HepG2 (cell line): ENCODE results near the gene GPR27. TPM values are rescaled to one million over a fixed set of nuclear protein-coding genes. Genes with fewer than 3 reads are reported as not detected.

Source experiments
- ATAC-seq: fragments of 200-7000 bp; cut with Tn5 transposase; 3 replicates; pipeline ENCODE4 v1.9.1; 2020; ENCODE audit warnings: mild to moderate bottlenecking, moderate library complexity
- BruUV-seq: library from RNA; stranded (reverse); fragments of 400-500 nt; replicated peaks from 2 replicates; lab custom pipeline; 2021; lab: Mats Ljungman, UMichigan
- CTCF ChIA-PET: fragments of 300-600 bp; formaldehyde crosslinking; extraction: SDS; loops from one replicate; lab custom pipeline; 2021; ENCODE audit warnings: low total read pairs, inconsistent platforms, low intra/inter-chr PET ratio; lab: Yijun Ruan, JAX
- POLR2A ChIA-PET: fragments of 350-600 bp; sonication (Branson Sonifier 250); formaldehyde crosslinking; loops from one replicate; lab custom pipeline; 2020; ENCODE audit warnings: antibody characterized with exemption, inconsistent platforms; lab: Yijun Ruan, JAX
- DNase-seq: peaks from one replicate; pipeline ENCODE4 v3.0.0-alpha.2; 2015; ENCODE audit warnings: low spot score
- FAIRE-seq: peaks from 3 replicates; lab custom pipeline; 2011; peaks lifted over from hg19 to GRCh38; lab: Jason Lieb, UNC
- H2AFZ ChIP-seq: one replicate; pipeline ENCODE4 v1.6.1; 2011; ENCODE audit warnings: low read length, inconsistent platforms
- H3K27ac ChIP-seq: fragments of 300-600 bp; 3 replicates; pipeline ENCODE4 v1.8.0; 2011; ENCODE audit warnings: mixed run types, mild to moderate bottlenecking, mixed read lengths, low read length, inconsistent platforms; ENCODE audit not compliant: insufficient read depth; ENCODE audit errors: extremely low read length
- H3K27me3 ChIP-seq, 2 experiments: fragments of 200-600 bp in 1 of 2; 2 replicates in 1 of 2; 3 replicates in 1 of 2; pipeline versions ENCODE4 v1.6.0 to v1.8.0; 2011; ENCODE audit warnings: low read length in 2 of 2, mild to moderate bottlenecking in 2 of 2, moderate library complexity in 2 of 2, inconsistent platforms in 1 of 2; ENCODE audit not compliant: insufficient read depth in 2 of 2, control insufficient read depth in 1 of 2
- H3K36me3 ChIP-seq, 2 experiments: fragments of 200-600 bp in 1 of 2; replicated peaks in 1 of 2; 2 replicates in 1 of 2; 3 replicates in 1 of 2; pipeline versions ENCODE4 v1.5.1 to v1.8.0; 2011; ENCODE audit warnings: low read length in 2 of 2, inconsistent platforms in 1 of 2; ENCODE audit not compliant: insufficient read depth in 2 of 2, control insufficient read depth in 1 of 2
- H3K4me1 ChIP-seq: 2 replicates; pipeline ENCODE4 v1.5.1; 2012; ENCODE audit warnings: low read length, inconsistent platforms; ENCODE audit not compliant: insufficient read depth
- H3K4me2 ChIP-seq: 2 replicates; pipeline ENCODE4 v1.6.0; 2011; ENCODE audit warnings: low read depth, low read length, inconsistent platforms
- H3K4me3 ChIP-seq, 3 experiments: fragments of 200-600 bp in 1 of 3; sonication (generic), shearing (Covaris generic) in 1 of 3; replicated peaks in 1 of 3; 2 replicates each; pipeline ENCODE4 v1.5.1; 2011 to 2016; ENCODE audit warnings: low read length in 3 of 3, inconsistent platforms in 2 of 3, low read depth in 2 of 3, mild to moderate bottlenecking in 2 of 3, control low read depth in 1 of 3, mixed read lengths in 1 of 3; ENCODE audit not compliant: insufficient read depth in 1 of 3
- H3K79me2 ChIP-seq: one replicate; pipeline ENCODE4 v1.6.1; 2011; ENCODE audit warnings: low read length, inconsistent platforms; ENCODE audit not compliant: insufficient read depth
- H3K9ac ChIP-seq: 2 replicates; pipeline ENCODE4 v1.6.0; 2011; ENCODE audit warnings: mild to moderate bottlenecking, low read depth, low read length, inconsistent platforms; ENCODE audit not compliant: insufficient read depth
- H3K9me3 ChIP-seq: 2 replicates; pipeline ENCODE4 v1.5.1; 2012; ENCODE audit warnings: mild to moderate bottlenecking, low read length
- H4K20me1 ChIP-seq: 2 replicates; pipeline ENCODE4 v1.6.0; 2011; ENCODE audit warnings: inconsistent platforms, mild to moderate bottlenecking, low read length, moderate library complexity; ENCODE audit not compliant: insufficient read depth
- CENPT ChIP-seq: sonication (generic); formaldehyde crosslinking; IDR thresholded peaks from 2 replicates; pipeline ENCODE4 v1.8.0; 2022; ENCODE audit warnings: low read depth, mild to moderate bottlenecking, moderate library complexity, missing genetic modification reagents
- NR3C1 ChIP-seq: sonication (generic); formaldehyde crosslinking; IDR thresholded peaks from 2 replicates; pipeline ENCODE4 v1.4.0; 2020; ENCODE audit warnings: missing genetic modification reagents
- RBM39 ChIP-seq: fragments of 200-400 bp; formaldehyde crosslinking; IDR thresholded peaks from one replicate; pipeline ENCODE4 v1.6.1; 2018; ENCODE audit warnings: antibody characterized with exemption, mild to moderate bottlenecking, low read depth, low read length; ENCODE audit not compliant: poor library complexity, severe bottlenecking
- SAP130 ChIP-seq: IDR thresholded peaks from 2 replicates; pipeline ENCODE4 v1.6.1; 2016; ENCODE audit warnings: low read depth
- SP1 ChIP-seq, 2 experiments: fragments of 450-650 bp in 1 of 2; sonication (generic) in 1 of 2; formaldehyde crosslinking in 1 of 2; IDR thresholded peaks; 2 replicates each; pipeline versions ENCODE4 v1.4.0 to v1.6.1; 2016 to 2020; ENCODE audit warnings: missing genetic modification reagents in 1 of 2
- TAF1 ChIP-seq: sonication (generic); formaldehyde crosslinking; IDR thresholded peaks from 2 replicates; pipeline ENCODE4 v1.4.0; 2020; ENCODE audit warnings: missing genetic modification reagents
- TRIM24 ChIP-seq: sonication (generic); formaldehyde crosslinking; IDR thresholded peaks from 2 replicates; pipeline ENCODE4 v1.8.0; 2022; ENCODE audit warnings: mild to moderate bottlenecking, missing genetic modification reagents
- ZNF501 ChIP-seq: sonication (generic); formaldehyde crosslinking; IDR thresholded peaks from 2 replicates; pipeline ENCODE4 v1.5.1; 2020; ENCODE audit warnings: mild to moderate bottlenecking, moderate library complexity, missing genetic modification reagents
- ZNF841 ChIP-seq: sonication (generic); formaldehyde crosslinking; IDR thresholded peaks from 2 replicates; pipeline ENCODE4 v1.8.1; 2023; ENCODE audit warnings: missing genetic modification reagents, borderline replicate concordance
- WGBS: methylation state at CpG from one replicate; pipeline ENCODE4 v1.1.6; 2017; ENCODE audit warnings: low lambda C conversion rate; 5-methylcytosine and 5-hydroxymethylcytosine counted together
- in situ Hi-C: cut with HindIII; loops from 2 replicates; pipeline ENCODE4 v1.10.0; 2017; ENCODE audit warnings: low pct_unique_long_range_greater_than_20kb; ENCODE audit not compliant: extremely low pct_ligation_motif_present
- intact Hi-C: fragments of 100-400 bp; cut with micrococcal nuclease; formaldehyde crosslinking; loops from one replicate; pipeline ENCODE4 v1.10.0; 2022; ENCODE audit not compliant: unreplicated experiment
- polyA plus RNA-seq, 8 experiments: library from polyadenylated mRNA; depleted of rRNA in 3 of 8; stranded (reverse) in 7 of 8; unstranded in 1 of 8; fragments of >200 nt; fragmentation: Illumina TruSeq in 4 of 8; extraction: Trizol in 4 of 8; gene quantifications; 2 replicates each; pipeline versions ENCODE4 v1.2.1 to v1.2.3, GENCODE V29; 2011 to 2016; ENCODE audit warnings: low read depth in 4 of 8, missing spikeins in 1 of 8, mixed read lengths in 1 of 8; ENCODE audit not compliant: insufficient read depth in 1 of 8
- total RNA-seq, 5 experiments: library from RNA; depleted of rRNA; stranded (reverse); fragments of >200 nt; fragmentation: Illumina TruSeq; extraction: Trizol; gene quantifications; 2 replicates each; pipeline ENCODE4 v1.2.3, GENCODE V29; 2016; ENCODE audit warnings: low read depth in 1 of 5
- TF ChIP-seq, protein P1 (sequence below): sonication (generic); formaldehyde crosslinking; IDR thresholded peaks from 2 replicates; pipeline ENCODE4 v1.5.1; 2020; ENCODE audit warnings: missing genetic modification reagents, mild to moderate bottlenecking, borderline replicate concordance
- TF ChIP-seq, protein P2 (sequence below): IDR thresholded peaks from 2 replicates; pipeline ENCODE4 v1.6.1; 2012; ENCODE audit warnings: low read length, improper control_type of control experiment

The GPR27 gene
- total and polyA plus RNA-seq, 2 of the 13 experiments (the other 11 are each of a cell fraction or from before 2014, with no cell fraction given): not detected

DNA sequence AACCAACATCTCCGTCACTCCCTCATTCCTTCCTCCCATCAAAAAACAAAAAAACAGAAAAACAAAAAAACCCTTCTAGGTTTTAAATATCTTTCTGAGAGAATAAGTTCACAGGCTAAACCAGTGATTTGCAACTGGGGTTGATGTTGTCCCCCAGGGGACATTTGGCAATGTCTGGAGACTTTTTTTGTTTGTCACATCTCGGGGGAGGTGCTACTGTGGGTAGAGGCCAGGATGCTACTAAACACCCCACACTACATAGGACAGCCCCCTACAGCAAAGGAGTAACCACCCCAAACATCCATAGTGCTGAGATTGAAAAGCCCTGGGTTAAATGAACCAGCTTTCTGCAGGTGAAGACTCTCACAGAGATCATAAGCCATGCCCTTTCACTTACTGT, 48.3 kb downstream of the GPR27 start (continued):
- TF ChIP-seq, protein P1, sequence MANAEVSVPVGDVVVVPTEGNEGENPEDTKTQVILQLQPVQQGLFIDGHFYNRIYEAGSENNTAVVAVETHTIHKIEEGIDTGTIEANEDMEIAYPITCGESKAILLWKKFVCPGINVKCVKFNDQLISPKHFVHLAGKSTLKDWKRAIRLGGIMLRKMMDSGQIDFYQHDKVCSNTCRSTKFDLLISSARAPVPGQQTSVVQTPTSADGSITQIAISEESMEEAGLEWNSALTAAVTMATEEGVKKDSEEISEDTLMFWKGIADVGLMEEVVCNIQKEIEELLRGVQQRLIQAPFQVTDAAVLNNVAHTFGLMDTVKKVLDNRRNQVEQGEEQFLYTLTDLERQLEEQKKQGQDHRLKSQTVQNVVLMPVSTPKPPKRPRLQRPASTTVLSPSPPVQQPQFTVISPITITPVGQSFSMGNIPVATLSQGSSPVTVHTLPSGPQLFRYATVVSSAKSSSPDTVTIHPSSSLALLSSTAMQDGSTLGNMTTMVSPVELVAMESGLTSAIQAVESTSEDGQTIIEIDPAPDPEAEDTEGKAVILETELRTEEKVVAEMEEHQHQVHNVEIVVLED (CRISPR knock-in tag): no peak
- TF ChIP-seq, all 625 proteins: peak for 0

DNA sequence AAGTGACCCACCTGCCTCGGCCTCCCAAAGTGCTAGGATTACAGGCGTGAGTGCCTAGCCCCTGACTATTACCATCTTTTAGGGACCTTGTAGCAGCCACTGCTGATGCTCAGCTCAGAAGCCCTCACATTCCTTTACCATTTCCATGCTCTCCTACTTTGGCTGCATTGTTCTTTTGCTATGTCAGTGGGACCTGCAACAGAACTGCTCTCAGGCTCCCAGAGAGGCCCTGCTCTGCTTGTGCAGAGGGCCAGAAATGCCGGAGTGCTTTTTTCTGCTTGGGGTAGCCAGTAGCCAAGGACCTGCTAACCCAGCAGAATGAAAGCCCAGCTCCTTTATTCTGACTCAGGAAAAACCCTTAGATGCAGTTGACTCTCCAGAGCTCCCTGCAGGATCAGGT, 49.6 kb downstream of the GPR27 start:
- H3K4me2 ChIP-seq: no peak overlapping the region
- in situ Hi-C loops: no loop called here
- DNase-seq (no peak), FAIRE-seq (no peak), ATAC-seq (no peak)
- H3K36me3 ChIP-seq: no peaks in the 10 kb centered on the region
- TF ChIP-seq TRIM24 (CRISPR knock-in tag): no peak
- no TSS peak for BruUV-seq
- no peak overlapping the region for H3K27ac ChIP-seq
- H3K9me3 ChIP-seq: no peaks in the 10 kb centered on the region
- H3K79me2 ChIP-seq: no peaks in the 10 kb centered on the region
- H3K4me1 ChIP-seq: no peaks in the 10 kb centered on the region
- no peak overlapping the region for H3K9ac ChIP-seq
- 5% methylated on average over 3 of the region's 3 CpGs for WGBS
- intact Hi-C loops: no loop called here
- H3K4me3 ChIP-seq: no peak overlapping the region
- POLR2A ChIA-PET: no interaction called here
- no peak overlapping the region for H2AFZ ChIP-seq
- CTCF ChIA-PET: no interaction called here
- H3K27me3 ChIP-seq: peaks cover 0 to 3% of the 10 kb centered on the region in 2 experiments; a peak in 2 of 5 replicates
- H4K20me1 ChIP-seq: no peaks in the 10 kb centered on the region

DNA sequence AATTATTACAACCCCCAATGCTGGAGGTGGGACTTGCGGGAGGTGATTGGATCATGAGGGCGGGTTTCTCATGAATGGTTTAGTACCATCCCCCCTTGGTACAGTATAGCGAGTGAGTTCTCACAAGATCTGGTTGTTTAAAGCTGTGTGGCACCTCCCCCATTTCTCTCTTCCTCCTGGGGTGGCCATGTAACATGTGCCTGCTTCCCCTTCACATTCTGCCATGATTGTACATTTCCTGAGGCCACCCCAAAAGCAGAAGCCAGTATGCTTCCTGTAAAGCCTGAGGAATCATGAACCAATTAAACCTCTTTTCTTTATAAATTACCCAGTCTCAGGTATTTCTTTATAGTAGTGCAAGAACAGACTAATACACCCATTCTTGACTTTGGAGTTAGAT, 51.5 kb downstream of the GPR27 start:
- no peak overlapping the region for H3K9ac ChIP-seq
- H3K36me3 ChIP-seq: no peaks in the 10 kb centered on the region
- DNase-seq: no peak
- ChIA-PET CTCF (no interaction called here), POLR2A (no interaction called here)
- intact Hi-C loops: no loop called here
- H3K4me3 ChIP-seq: no peak overlapping the region
- H3K4me2 ChIP-seq: no peak overlapping the region
- no peaks in the 10 kb centered on the region for H3K79me2 ChIP-seq
- ATAC-seq: no peak
- H4K20me1 ChIP-seq: no peaks in the 10 kb centered on the region
- no TSS peak for BruUV-seq
- H3K9me3 ChIP-seq: no peaks in the 10 kb centered on the region
- in situ Hi-C loops: no loop called here
- H3K4me1 ChIP-seq: no peaks in the 10 kb centered on the region
- 34% methylated on average over 3 of the region's 3 CpGs for WGBS
- no peak overlapping the region for H3K27ac ChIP-seq
- FAIRE-seq: no peak
- H3K27me3 ChIP-seq: peaks cover 0 to 14% of the 10 kb centered on the region in 2 experiments; a peak in 2 of 5 replicates
- no peak overlapping the region for H2AFZ ChIP-seq
- TF ChIP-seq NR3C1 (CRISPR knock-in tag) (no peak), ZNF501 (CRISPR knock-in tag) (no peak), TAF1 (CRISPR knock-in tag) (no peak), CENPT (CRISPR knock-in tag) (no peak), RBM39 (no peak), ZNF841 (CRISPR knock-in tag) (no peak), SP1 (IDR thresholded peaks at IDR 0.05) (no peak), SP1 (CRISPR knock-in tag; IDR thresholded peaks at IDR 0.05) (no peak), SAP130 (CRISPR knock-in tag) (no peak)
- TF ChIP-seq, protein P2, sequence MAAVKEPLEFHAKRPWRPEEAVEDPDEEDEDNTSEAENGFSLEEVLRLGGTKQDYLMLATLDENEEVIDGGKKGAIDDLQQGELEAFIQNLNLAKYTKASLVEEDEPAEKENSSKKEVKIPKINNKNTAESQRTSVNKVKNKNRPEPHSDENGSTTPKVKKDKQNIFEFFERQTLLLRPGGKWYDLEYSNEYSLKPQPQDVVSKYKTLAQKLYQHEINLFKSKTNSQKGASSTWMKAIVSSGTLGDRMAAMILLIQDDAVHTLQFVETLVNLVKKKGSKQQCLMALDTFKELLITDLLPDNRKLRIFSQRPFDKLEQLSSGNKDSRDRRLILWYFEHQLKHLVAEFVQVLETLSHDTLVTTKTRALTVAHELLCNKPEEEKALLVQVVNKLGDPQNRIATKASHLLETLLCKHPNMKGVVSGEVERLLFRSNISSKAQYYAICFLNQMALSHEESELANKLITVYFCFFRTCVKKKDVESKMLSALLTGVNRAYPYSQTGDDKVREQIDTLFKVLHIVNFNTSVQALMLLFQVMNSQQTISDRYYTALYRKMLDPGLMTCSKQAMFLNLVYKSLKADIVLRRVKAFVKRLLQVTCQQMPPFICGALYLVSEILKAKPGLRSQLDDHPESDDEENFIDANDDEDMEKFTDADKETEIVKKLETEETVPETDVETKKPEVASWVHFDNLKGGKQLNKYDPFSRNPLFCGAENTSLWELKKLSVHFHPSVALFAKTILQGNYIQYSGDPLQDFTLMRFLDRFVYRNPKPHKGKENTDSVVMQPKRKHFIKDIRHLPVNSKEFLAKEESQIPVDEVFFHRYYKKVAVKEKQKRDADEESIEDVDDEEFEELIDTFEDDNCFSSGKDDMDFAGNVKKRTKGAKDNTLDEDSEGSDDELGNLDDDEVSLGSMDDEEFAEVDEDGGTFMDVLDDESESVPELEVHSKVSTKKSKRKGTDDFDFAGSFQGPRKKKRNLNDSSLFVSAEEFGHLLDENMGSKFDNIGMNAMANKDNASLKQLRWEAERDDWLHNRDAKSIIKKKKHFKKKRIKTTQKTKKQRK: no peak
